COLO668 (cell line): Measurements from ENCODE around the gene ST8SIA2.

Experiments used
- DNase-seq: peaks from one replicate; lab custom pipeline; 2025; ENCODE audit not compliant: unreplicated experiment; lab: John Stamatoyannopoulos, UW

Gene ST8SIA2

GRCh38 chr15:92395098-92395635 lies 1.5 kb downstream of the ST8SIA2 start:
- no peak for DNase-seq

- no peak for DNase-seq
Observed at GRCh38 chr15:92399271-92399950, 5.7 kb downstream of the ST8SIA2 start.

GRCh38 chr15:92400573-92400972 lies 6.9 kb downstream of the ST8SIA2 start:
- no peak for DNase-seq

DNA sequence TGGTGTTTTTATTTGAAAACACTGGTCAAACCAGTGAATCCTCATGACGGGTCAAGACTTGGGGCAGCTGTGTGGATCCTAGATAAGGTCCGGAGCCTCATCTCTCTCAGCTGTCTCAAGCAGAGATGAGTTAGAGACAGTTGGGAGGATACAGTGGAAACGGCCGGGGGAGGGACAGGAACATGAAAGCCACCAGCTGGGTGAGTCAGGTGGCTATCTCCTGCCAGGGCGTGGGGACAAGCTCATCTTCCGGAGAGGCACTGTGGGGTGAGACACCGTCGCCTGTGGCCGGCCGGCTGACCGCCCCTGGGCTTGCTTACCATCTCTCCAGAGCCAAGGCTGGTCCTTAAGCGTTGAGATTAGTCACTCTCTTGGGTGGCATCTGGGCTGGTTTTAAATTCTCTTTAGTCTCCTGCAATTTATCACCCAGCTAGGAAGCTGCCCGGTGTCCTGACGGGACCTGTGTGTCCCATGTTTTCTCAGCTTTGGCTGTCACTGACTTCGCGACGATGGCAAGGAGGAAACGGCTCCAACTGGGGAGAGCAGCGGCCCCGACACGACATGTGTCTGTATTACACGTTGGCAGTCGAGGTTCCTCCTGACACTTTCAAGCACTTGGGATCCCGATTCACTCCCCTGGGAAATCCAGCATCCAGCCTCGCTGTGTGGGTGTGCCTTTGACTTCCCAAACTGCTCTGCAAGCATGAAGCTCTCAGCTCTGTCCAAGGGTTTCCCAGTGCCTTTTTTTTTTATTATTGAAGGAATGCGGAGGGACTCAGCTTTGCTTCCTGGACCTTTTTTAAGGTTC lies 7.5 kb downstream of the ST8SIA2 start:
- DNase-seq: no peak

DNA sequence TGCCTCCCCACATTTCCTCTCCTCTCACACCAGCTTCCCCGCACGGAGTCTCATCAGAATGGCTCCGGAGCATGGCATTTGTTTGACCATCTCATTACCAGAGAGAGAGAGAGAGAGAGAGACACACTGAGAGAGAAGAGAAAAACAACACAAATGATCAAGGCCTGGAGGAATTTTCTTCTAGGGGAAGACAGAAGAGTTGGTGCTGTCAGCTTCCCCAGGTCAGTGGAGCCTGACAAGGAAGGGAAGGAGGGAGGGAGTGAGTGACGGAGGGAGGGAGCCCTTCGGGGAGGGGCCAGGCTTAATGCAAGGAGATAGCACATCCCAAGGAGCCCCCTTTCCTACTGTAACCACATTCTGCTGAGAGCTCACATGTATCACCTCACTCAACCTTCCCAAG lies 9.1 kb downstream of the ST8SIA2 start:
- DNase-seq: no peak

- DNase-seq: no peak
Observed at GRCh38 chr15:92405942-92406341, 12.3 kb downstream of the ST8SIA2 start.

GRCh38 chr15:92407321-92407720 lies 13.6 kb downstream of the ST8SIA2 start:
- DNase-seq: no peak

DNA sequence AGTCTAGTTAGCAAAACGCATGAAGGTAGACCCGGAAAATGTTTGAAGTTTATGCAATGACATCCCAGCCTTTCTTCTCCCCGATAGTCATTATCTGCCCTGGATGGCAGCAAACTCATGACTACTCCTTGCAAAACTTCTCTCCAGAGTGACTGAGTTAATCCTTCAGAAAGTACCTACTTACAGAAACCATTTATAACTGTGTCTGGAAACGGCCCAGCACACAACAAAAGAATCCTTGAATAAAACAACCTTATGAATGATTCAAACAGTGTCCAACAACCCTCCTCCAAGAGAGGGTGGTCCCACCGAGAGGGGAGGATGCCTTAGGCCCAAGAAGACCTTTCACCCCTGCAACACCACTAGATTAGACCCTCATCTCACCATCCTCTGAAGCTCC lies 14.2 kb downstream of the ST8SIA2 start:
- DNase-seq: no peak

- no peak for DNase-seq
Observed at GRCh38 chr15:92409006-92409405, 15.3 kb downstream of the ST8SIA2 start.

- no peak for DNase-seq
Observed at GRCh38 chr15:92409521-92409920, 15.8 kb downstream of the ST8SIA2 start.

GRCh38 chr15:92410537-92410936 lies 16.9 kb downstream of the ST8SIA2 start:
- no peak for DNase-seq

GRCh38 chr15:92411256-92411655 lies 17.6 kb downstream of the ST8SIA2 start:
- DNase-seq: no peak

DNA sequence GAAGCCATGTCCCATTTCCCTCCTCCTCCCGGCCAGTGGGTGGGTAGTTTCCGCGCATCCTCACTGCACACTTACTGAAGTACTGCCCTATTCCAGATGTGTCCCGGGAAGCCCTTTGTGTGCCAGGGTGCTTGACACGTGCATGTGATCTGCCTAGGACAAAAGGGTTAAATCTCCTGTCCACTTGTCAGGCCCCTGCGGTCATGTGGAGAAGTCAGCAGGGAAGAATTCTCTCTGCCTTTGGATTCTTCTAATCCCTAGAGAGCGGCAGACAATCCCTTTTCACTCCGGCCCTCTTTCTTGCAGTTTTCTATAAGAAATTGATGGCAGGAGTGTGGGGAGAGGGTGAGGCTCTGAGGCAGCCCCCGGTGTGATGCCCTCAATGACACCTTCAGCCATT lies 19.8 kb downstream of the ST8SIA2 start:
- DNase-seq: no peak

GRCh38 chr15:92415639-92416297 lies 22.1 kb downstream of the ST8SIA2 start:
- no peak for DNase-seq

DNA sequence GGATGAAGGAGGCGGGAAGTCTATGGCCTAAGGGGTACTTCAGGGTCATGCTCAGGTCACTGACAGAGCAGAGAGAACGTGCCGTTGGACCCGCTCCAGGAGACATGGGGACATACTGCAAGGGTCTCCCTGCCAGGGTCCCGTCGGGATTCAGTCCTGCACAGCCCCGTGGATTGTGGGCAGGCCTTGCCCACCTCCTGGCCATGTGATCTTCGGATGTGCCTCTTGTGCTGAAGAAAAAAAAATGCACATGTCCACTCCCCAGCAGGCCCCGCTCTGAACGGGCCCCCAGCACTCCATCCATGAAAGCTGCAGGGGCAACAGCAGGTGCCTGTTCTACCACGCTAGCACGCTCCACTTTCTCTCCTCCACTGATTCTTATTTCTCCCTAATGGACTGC lies 22.9 kb downstream of the ST8SIA2 start:
- no peak for DNase-seq

GRCh38 chr15:92417716-92418115 lies 24.0 kb downstream of the ST8SIA2 start:
- no peak for DNase-seq

DNA sequence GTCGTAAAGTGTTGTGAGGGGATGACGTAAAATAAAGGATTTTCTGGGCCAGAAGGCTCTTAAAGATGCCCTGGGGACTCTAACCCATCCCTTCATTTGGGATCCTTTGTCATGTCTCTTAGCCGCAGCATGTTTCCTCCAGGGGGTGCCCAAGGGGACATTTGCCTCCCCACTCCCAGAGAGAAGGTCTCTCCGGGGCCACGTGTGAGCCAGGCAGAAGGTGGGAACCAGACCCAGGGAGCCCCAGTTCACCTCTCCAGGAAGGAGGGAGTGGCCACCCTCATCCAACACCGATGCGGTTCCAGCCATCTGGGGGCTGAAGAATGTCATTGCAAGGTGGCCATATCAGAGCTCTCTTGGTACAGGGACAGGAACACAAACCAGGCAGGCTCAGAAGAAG lies 25.2 kb downstream of the ST8SIA2 start:
- no peak for DNase-seq

DNA sequence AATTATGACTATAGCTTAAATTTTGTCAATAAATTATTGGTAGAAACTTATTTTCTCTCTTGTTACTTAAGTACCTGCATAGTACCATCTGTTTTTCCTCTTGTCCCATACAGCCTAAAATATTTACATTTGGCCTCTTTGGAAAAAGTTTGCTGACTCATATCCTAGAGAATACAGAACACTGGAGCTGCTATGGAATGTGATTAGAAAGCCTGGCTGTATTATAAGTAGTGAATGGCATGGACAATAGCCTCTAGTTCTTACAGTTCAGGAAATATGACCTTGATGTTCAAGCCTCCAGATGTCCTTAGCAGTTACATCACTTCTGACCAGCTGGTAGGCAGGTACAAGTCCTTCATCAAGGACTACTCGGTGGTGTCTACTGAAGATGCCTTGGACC lies 28.3 kb downstream of the ST8SIA2 start:
- DNase-seq: no peak

DNA sequence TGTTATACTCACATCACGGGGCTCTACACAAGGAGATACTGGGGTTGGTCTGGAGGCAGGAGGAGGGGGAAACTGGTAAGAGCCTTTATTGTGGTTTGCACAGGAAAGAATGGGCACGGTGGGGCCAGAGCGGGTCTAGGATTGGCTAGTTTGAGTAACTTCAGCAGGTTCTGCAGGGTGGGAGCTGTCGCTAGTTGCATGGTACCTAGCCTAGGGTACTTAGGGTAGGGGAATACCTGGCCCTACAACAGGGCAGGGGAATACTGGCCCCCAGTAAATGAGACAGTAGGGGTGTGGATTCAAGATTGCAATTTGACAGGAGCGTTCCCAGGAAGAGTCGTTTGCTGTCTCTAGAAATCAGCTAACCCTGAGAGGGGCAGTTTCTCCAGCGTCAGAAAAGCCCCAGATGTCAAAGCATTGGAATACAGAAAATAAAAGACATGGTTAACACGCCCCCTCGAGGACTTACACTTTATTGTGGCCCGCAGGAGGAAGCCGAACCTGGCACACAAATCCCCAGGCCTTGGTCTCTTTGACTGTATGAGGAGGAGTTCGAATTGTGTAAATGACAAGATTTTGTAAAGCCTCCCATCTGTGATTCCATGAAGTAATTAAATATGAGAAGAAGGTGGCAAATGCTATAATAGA lies 32.0 kb downstream of the ST8SIA2 start:
- DNase-seq: no peak

DNA sequence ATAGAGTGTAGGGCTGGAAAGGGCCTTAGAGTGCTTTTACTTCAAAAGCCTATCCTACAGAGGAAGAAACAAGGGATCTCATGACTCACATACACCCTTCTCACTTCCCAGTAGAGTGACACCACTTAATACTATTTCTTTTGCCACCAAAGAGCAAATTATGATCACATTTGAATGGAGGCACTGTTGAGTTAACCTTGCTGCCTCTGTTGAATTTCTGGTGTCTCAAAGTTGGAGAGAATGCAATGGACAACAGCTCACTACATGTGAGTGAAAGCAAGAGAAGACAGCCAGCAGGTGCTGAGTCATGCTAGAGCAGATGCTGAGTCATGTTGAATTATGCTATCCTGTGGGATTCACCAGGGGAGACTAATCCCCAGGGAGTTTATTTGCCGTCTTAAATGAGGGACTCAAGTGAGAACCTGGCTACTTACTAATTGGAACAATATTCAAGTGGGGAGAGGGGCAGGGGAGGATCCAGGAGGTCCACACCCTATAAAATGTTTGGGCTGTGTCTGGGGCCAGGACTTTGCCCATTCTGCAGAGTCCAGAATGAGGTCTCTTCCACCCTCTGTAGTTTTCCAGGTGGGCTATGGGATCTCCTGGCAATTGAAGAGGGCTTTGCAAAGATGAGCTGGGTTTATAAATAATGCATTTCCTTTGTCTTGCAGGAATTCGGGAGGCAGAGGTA lies 35.8 kb downstream of the ST8SIA2 start:
- no peak for DNase-seq

- no peak for DNase-seq
Observed at GRCh38 chr15:92430069-92430440, 36.4 kb downstream of the ST8SIA2 start.
